ENCODE data around the gene ALK. TPM values are rescaled to one million over a fixed set of nuclear protein-coding genes. Genes with fewer than 3 reads are reported as not detected.

The ALK gene
- total RNA-seq, 2 donors from 2014 or later: 0.19 TPM; not detected in 1

GRCh38 chr2:29762239-29762638 is 159.1 kb downstream of the ALK start:
- Histone ChIP-seq H3K27ac (no peak overlapping the region), H3K4me3 (no peak overlapping the region), H3K4me1 (no peaks in the 10 kb centered on the region), H3K27me3 (no peaks in the 10 kb centered on the region), H3K9ac (ENCODE audit: low read depth in 2 of 2, low read length in 2 of 2) (no peak overlapping the region), H3K9me3 (no peaks in the 10 kb centered on the region), H3K36me3 (no peaks in the 10 kb centered on the region)
- DNase-seq: no peak
- TF ChIP-seq CTCF (IDR thresholded peaks at IDR 0.05): no peak
- intact Hi-C loops (cut with DNase I): no loop called here

- no peak overlapping the region for H3K27ac ChIP-seq
Measured at GRCh38 chr2:29761278-29761677, 160.1 kb downstream of the ALK start.

GRCh38 chr2:29760008-29760407 is 161.4 kb downstream of the ALK start:
- Histone ChIP-seq H3K36me3 (no peaks in the 10 kb centered on the region), H3K4me3 (no peak overlapping the region), H3K9ac (ENCODE audit: low read depth in 2 of 2, low read length in 2 of 2) (no peak overlapping the region), H3K27ac (no peak overlapping the region), H3K4me1 (no peaks in the 10 kb centered on the region), H3K27me3 (no peaks in the 10 kb centered on the region), H3K9me3 (no peaks in the 10 kb centered on the region)
- no peak for DNase-seq
- TF ChIP-seq CTCF (IDR thresholded peaks at IDR 0.05): no peak
- intact Hi-C loops (cut with DNase I): no loop called here

More at GRCh38 chr2:29761278-29761677, 160.1 kb downstream of the ALK start:
- Histone ChIP-seq H3K4me1 (no peaks in the 10 kb centered on the region), H3K36me3 (no peaks in the 10 kb centered on the region), H3K4me3 (no peak overlapping the region), H3K27me3 (no peaks in the 10 kb centered on the region), H3K9me3 (no peaks in the 10 kb centered on the region), H3K9ac (ENCODE audit: low read depth in 2 of 2, low read length in 2 of 2) (no peak overlapping the region)
- intact Hi-C loops (cut with DNase I): no loop called here
- DNase-seq: no peak
- no peak for TF ChIP-seq CTCF (IDR thresholded peaks at IDR 0.05)

DNA sequence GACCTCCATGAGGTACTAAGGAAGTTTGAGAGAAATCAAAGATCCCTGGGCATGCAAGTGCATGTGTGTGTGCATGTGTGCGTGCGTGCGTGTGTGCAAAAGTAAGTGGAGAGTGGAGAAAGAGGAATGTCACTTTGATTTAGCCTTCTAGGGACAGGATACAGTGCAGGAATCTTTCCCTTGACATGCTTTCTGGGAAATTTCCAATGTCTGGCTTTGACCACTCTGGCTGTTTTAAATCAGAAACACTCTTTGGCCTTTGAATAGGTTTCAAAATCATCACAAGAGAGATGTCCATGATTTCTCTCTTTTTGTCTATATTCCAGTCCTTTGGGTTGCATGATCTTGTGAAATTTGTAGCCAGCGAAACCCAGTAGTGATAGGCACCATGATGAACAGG is 162.0 kb downstream of the ALK start:
- Histone ChIP-seq H3K27ac (no peak overlapping the region), H3K27me3 (no peaks in the 10 kb centered on the region), H3K36me3 (no peaks in the 10 kb centered on the region), H3K9ac (ENCODE audit: low read depth in 2 of 2, low read length in 2 of 2) (no peak overlapping the region), H3K4me3 (no peak overlapping the region), H3K9me3 (no peaks in the 10 kb centered on the region), H3K4me1 (no peaks in the 10 kb centered on the region)
- no peak for DNase-seq
- TF ChIP-seq CTCF (IDR thresholded peaks at IDR 0.05): no peak
- intact Hi-C loops (cut with DNase I): no loop called here

DNA sequence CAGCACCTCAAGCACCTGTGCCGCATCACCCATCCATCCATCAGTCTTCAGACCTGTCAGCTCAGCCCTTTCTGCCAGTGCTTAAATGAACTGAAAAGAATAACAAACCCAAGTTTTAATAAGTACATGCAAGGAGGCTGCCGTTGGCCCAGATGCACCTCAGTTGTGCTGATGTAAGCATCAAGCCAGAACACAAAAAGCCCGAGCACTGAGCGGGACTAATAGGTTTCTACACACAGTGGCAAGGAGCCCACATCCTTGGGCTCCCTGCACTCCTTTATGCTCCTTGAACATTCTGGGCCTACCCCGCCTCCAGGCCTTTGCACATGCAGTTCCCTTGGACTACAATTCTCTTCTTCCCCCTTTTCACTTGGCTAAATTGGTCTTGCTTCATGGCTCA is 165.6 kb downstream of the ALK start:
- DNase-seq: no peak
- Histone ChIP-seq H3K36me3 (no peaks in the 10 kb centered on the region), H3K27ac (no peak overlapping the region), H3K4me1 (no peaks in the 10 kb centered on the region), H3K9ac (ENCODE audit: low read depth in 2 of 2, low read length in 2 of 2) (no peak overlapping the region), H3K27me3 (no peaks in the 10 kb centered on the region), H3K9me3 (no peaks in the 10 kb centered on the region), H3K4me3 (no peak overlapping the region)
- intact Hi-C loops (cut with DNase I): no loop called here
- no peak for TF ChIP-seq CTCF (IDR thresholded peaks at IDR 0.05)

DNA sequence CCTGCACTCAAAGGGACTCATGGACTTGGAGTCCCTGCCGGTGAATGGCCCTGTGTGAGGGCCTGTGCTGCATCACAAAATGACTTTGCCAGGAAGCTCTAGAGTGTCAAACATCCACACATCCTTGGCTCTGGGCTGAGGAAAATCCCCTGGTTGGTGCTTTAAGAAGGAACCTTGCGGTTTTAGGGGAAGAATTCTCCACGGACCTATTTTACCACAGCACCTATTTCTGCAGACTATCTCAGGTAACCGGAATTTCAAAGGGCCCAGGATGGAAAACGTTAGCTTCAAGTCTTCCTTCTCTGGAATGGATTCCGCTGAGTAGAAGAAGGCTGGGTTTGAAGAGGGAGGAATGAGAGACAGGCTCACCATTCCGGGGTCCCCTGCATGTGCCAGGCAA is 166.2 kb downstream of the ALK start:
- no peak for TF ChIP-seq CTCF (IDR thresholded peaks at IDR 0.05)
- intact Hi-C loops (cut with DNase I): no loop called here
- no peak overlapping the region for H3K9ac ChIP-seq (ENCODE audit: low read depth in 2 of 2, low read length in 2 of 2)
- no peak for DNase-seq
- no peaks in the 10 kb centered on the region for H3K9me3 ChIP-seq
- H3K4me1 ChIP-seq: no peaks in the 10 kb centered on the region
- no peaks in the 10 kb centered on the region for H3K36me3 ChIP-seq
- H3K27ac ChIP-seq: no peak overlapping the region
- H3K27me3 ChIP-seq: no peaks in the 10 kb centered on the region
- no peak overlapping the region for H3K4me3 ChIP-seq

Measured in colonic mucosa (tissue), 4 donors.